HL-60 (cell line): ENCODE measurements around the gene DOC2A.

ENCODE experiments used
- CTCF ChIP-seq: IDR thresholded peaks from one replicate; pipeline ENCODE4 v1.5.1; 2011; ENCODE audit warnings: low read length, control low read depth, inconsistent platforms; ENCODE audit not compliant: insufficient read depth
- REST ChIP-seq: IDR thresholded peaks from 2 replicates; pipeline ENCODE4 v1.6.1; 2012; ENCODE audit warnings: low read depth; ENCODE audit not compliant: insufficient replicate concordance

- TF ChIP-seq REST (no peak), CTCF (no peak)
Measured at GRCh38 chr16:30030841-30031413, 20.1 kb upstream of the DOC2A start, which contains the start of gene TLCD3B.
